Suprapubic skin (tissue), 3 donors: Measurements from ENCODE around the gene AKR1C4.

Experiments used
- CTCF ChIP-seq, 2 donors: fragments of 200-600 bp in 1 of 2; fragments of 450-650 bp in 1 of 2; sonication (generic) in 1 of 2; IDR thresholded peaks; one replicate each; pipeline ENCODE4 v1.5.1; 2016 to 2019; ENCODE audit warnings: antibody characterized with exemption in 2 of 2, mild to moderate bottlenecking in 1 of 2, moderate library complexity in 1 of 2
- POLR2A ChIP-seq, 2 donors: fragments of 450-650 bp; IDR thresholded peaks; one replicate each; pipeline ENCODE4 v1.6.1; 2017; ENCODE audit warnings: antibody characterized with exemption in 2 of 2, mild to moderate bottlenecking in 2 of 2, moderate library complexity in 2 of 2

GRCh38 chr10:5196702-5197113 is at the start of gene AKR1C4:
- TF ChIP-seq CTCF (IDR thresholded peaks at IDR 0.05) (no peak), POLR2A (IDR thresholded peaks at IDR 0.05) (no peak)
